NOMO-1 (cell line): Measurements from ENCODE around the gene POLR2I.
"Not testable (repeated sequence)": the region's sequence is repeated elsewhere in the genome, so short reads cannot be mapped to it uniquely, and the experiment has no call there.

Source experiments
- DNase-seq, 2 experiments: peaks; one replicate each; lab custom pipeline; 2025; ENCODE audit not compliant: unreplicated experiment in 2 of 2; lab: John Stamatoyannopoulos, UW

Gene POLR2I

GRCh38 chr19:36134867-36135266 lies 20.2 kb upstream of the POLR2I start:
- not testable (repeated sequence) for DNase-seq

- DNase-seq = not testable (repeated sequence)
Observed at GRCh38 chr19:36131221-36131620, 16.5 kb upstream of the POLR2I start.

- peak; percentile 59 to 72 for DNase-seq
Observed at GRCh38 chr19:36128392-36128736, 13.7 kb upstream of the POLR2I start.

GRCh38 chr19:36125557-36125956 lies 10.9 kb upstream of the POLR2I start:
- DNase-seq = no peak

GRCh38 chr19:36121486-36122124 lies 6.9 kb upstream of the POLR2I start:
- no peak for DNase-seq

GRCh38 chr19:36120984-36121358 lies 6.3 kb upstream of the POLR2I start:
- DNase-seq = no peak

- DNase-seq = no peak
Observed at GRCh38 chr19:36120092-36120983, 5.7 kb upstream of the POLR2I start.

GRCh38 chr19:36116344-36116637 lies 1.6 kb upstream of the POLR2I start:
- DNase-seq = no peak

- peak in 1 of 2 experiments; percentile 40 for DNase-seq
Observed at GRCh38 chr19:36115453-36116343, 1.0 kb upstream of the POLR2I start, which contains the start of gene TBCB. Gene TBCB, plus strand, starts transcription at chr19:36115468. Its CDS starts 93 bp downstream, at chr19:36115561.

- DNase-seq = no peak
Observed at GRCh38 chr19:36113894-36114720, 568 bp downstream of the POLR2I start.

- DNase-seq = no peak
Observed at GRCh38 chr19:36113425-36113824, 1.2 kb downstream of the POLR2I start.

GRCh38 chr19:36112678-36113077 lies 2.0 kb downstream of the POLR2I start:
- no peak for DNase-seq

GRCh38 chr19:36111200-36111539 lies 3.5 kb downstream of the POLR2I start:
- DNase-seq = no peak

GRCh38 chr19:36110487-36111199 lies 4.0 kb downstream of the POLR2I start, which contains the start of gene OVOL3:
Gene OVOL3, plus strand, starts transcription at chr19:36111143. Its CDS starts 60 bp downstream, at chr19:36111203.
- no peak for DNase-seq

GRCh38 chr19:36108684-36109083 lies 6.0 kb downstream of the POLR2I start:
- DNase-seq = no peak

GRCh38 chr19:36106991-36107390 lies 7.7 kb downstream of the POLR2I start:
- no peak for DNase-seq

GRCh38 chr19:36106441-36106840 lies 8.2 kb downstream of the POLR2I start:
- DNase-seq = no peak

- DNase-seq = no peak
Observed at GRCh38 chr19:36103842-36104552, 10.7 kb downstream of the POLR2I start.

GRCh38 chr19:36103040-36103626 lies 11.5 kb downstream of the POLR2I start:
- no peak for DNase-seq
